H1 (cell line): ENCODE data around the gene TYR. TPM values are rescaled to one million over a fixed set of nuclear protein-coding genes. Genes with fewer than 3 reads are reported as not detected.
A peak's percentile ranks its signal among the peaks of the same experiment; 100 is the strongest.
"Not testable (repeated sequence)": the region's sequence is repeated elsewhere in the genome, so short reads cannot be mapped to it uniquely, and the experiment has no call there.

Experiments
- CTCF ChIA-PET: fragments of 300-600 bp; sonication (Branson Sonifier 250); formaldehyde crosslinking; loops from one replicate; lab custom pipeline; 2021; ENCODE audit not compliant: partially characterized antibody; lab: Charles Lee
- POLR2A ChIA-PET: fragments of 300-600 bp; sonication (Branson Sonifier 250); formaldehyde crosslinking; loops from one replicate; lab custom pipeline; 2021; ENCODE audit warnings: inconsistent platforms; ENCODE audit not compliant: partially characterized antibody; lab: Charles Lee
- DNase-seq, 2 experiments: peaks; one replicate each; pipeline versions ENCODE4 v3.0.0 to v3.0.0-alpha.2; 2010 to 2022; ENCODE audit warnings: low spot score in 2 of 2, low read depth in 1 of 2, mixed read lengths in 1 of 2
- FAIRE-seq: peaks from 2 replicates; lab custom pipeline; 2011; peaks lifted over from hg19 to GRCh38; lab: Jason Lieb, UNC
- H2AFZ ChIP-seq: 2 replicates; pipeline ENCODE4 v1.8.1; 2012; ENCODE audit warnings: low read length, inconsistent platforms
- H2AK5ac ChIP-seq: 2 replicates; pipeline ENCODE4 v1.6.1; 2013; ENCODE audit warnings: low read depth, low read length
- H2BK120ac ChIP-seq: replicated peaks from 2 replicates; pipeline ENCODE3; 2013; ENCODE audit warnings: low read depth, low read length, inconsistent platforms
- H2BK12ac ChIP-seq: 2 replicates; pipeline ENCODE4 v1.6.1; 2013; ENCODE audit warnings: low read depth, low read length
- H2BK15ac ChIP-seq: 2 replicates; pipeline ENCODE4 v1.6.1; 2013; ENCODE audit warnings: low read length
- H2BK20ac ChIP-seq: 2 replicates; pipeline ENCODE4 v1.6.1; 2013; ENCODE audit warnings: low read length
- H2BK5ac ChIP-seq: 2 replicates; pipeline ENCODE4 v1.6.1; 2013; ENCODE audit warnings: low read depth, low read length
- H3K14ac ChIP-seq: 2 replicates; pipeline ENCODE4 v1.6.1; 2013; ENCODE audit warnings: inconsistent platforms; ENCODE audit not compliant: insufficient read length
- H3K18ac ChIP-seq: 2 replicates; pipeline ENCODE4 v1.6.1; 2013; ENCODE audit warnings: low read length; ENCODE audit errors: extremely low read depth
- H3K23ac ChIP-seq: 2 replicates; pipeline ENCODE4 v1.6.1; 2013; ENCODE audit warnings: inconsistent platforms; ENCODE audit not compliant: insufficient read length
- H3K23me2 ChIP-seq: 2 replicates; pipeline ENCODE4 v1.6.1; 2013; ENCODE audit warnings: low read depth, low read length
- H3K27ac ChIP-seq: 2 replicates; pipeline ENCODE4 v1.6.1; 2011; ENCODE audit warnings: low read depth, low read length, inconsistent platforms
- H3K27me3 ChIP-seq, 4 experiments: replicated peaks in 1 of 4; 1 replicate in 1 of 4; 2 replicates in 3 of 4; pipeline versions ENCODE4 v1.6.1 to v1.8.1; 2011 to 2013; ENCODE audit warnings: low read length in 3 of 4, mild to moderate bottlenecking in 3 of 4, inconsistent platforms in 2 of 4, mixed read lengths in 2 of 4, moderate library complexity in 1 of 4; ENCODE audit not compliant: control insufficient read depth in 3 of 4, insufficient read depth in 3 of 4; ENCODE audit errors: extremely low read depth in 1 of 4
- H3K36me3 ChIP-seq, 4 experiments: 2 replicates each; pipeline versions ENCODE4 v1.6.1 to v1.8.1; 2011 to 2013; ENCODE audit warnings: mild to moderate bottlenecking in 4 of 4, low read length in 3 of 4, moderate library complexity in 2 of 4, control low read depth in 1 of 4, inconsistent platforms in 1 of 4; ENCODE audit not compliant: insufficient read depth in 4 of 4, control insufficient read depth in 2 of 4
- H3K4ac ChIP-seq: replicated peaks from 2 replicates; pipeline ENCODE3; 2013; ENCODE audit warnings: low read length, low read depth, mixed read lengths, inconsistent platforms; ENCODE audit not compliant: insufficient read length
- H3K4me1 ChIP-seq, 4 experiments: replicated peaks in 1 of 4; 1 replicate in 1 of 4; 2 replicates in 3 of 4; pipeline versions ENCODE4 v1.6.1 to v1.8.1; 2011 to 2013; ENCODE audit warnings: low read length in 3 of 4, inconsistent platforms in 2 of 4, mixed read lengths in 1 of 4; ENCODE audit not compliant: insufficient read depth in 4 of 4, control insufficient read depth in 3 of 4
- H3K4me2 ChIP-seq, 2 experiments: 2 replicates each; pipeline versions ENCODE4 v1.6.1 to v1.8.1; 2011 to 2013; ENCODE audit warnings: low read depth in 2 of 2, low read length in 2 of 2, control low read depth in 1 of 2, inconsistent platforms in 1 of 2, mild to moderate bottlenecking in 1 of 2; ENCODE audit not compliant: insufficient read depth in 1 of 2
- H3K4me3 ChIP-seq, 4 experiments: fragments of 200-600, 300-600 bp in 1 of 4; sonication (generic), shearing (Covaris generic), sonication (Bioruptor Twin) in 1 of 4; 2 replicates each; pipeline versions ENCODE4 v1.5.1 to v1.8.1; 2011 to 2016; ENCODE audit warnings: low read length in 4 of 4, low read depth in 3 of 4, control low read depth in 2 of 4, inconsistent platforms in 2 of 4, mild to moderate bottlenecking in 2 of 4, mixed read lengths in 1 of 4, moderate library complexity in 1 of 4; ENCODE audit not compliant: insufficient read depth in 2 of 4; ENCODE audit errors: extremely low read depth in 1 of 4
- H3K56ac ChIP-seq: replicated peaks from 2 replicates; pipeline ENCODE3; 2013; ENCODE audit warnings: low read depth, mild to moderate bottlenecking, mixed read lengths, low read length, inconsistent platforms; ENCODE audit not compliant: insufficient read length
- H3K79me1 ChIP-seq: 2 replicates; pipeline ENCODE4 v1.6.1; 2013; ENCODE audit warnings: low read depth, low read length, control low read depth
- H3K79me2 ChIP-seq, 2 experiments: 2 replicates each; pipeline versions ENCODE4 v1.6.1 to v1.8.1; 2012 to 2013; ENCODE audit warnings: low read length in 2 of 2, mild to moderate bottlenecking in 2 of 2, inconsistent platforms in 1 of 2; ENCODE audit not compliant: insufficient read depth in 2 of 2, control insufficient read depth in 1 of 2
- H3K9ac ChIP-seq, 4 experiments: replicated peaks in 1 of 4; 1 replicate in 1 of 4; 2 replicates in 3 of 4; pipeline versions ENCODE4 v1.6.1 to v1.8.1; 2011 to 2013; ENCODE audit warnings: low read depth in 3 of 4, low read length in 3 of 4, control low read depth in 2 of 4, mild to moderate bottlenecking in 2 of 4, moderate library complexity in 2 of 4, inconsistent platforms in 1 of 4; ENCODE audit errors: extremely low read depth in 1 of 4
- H3K9me3 ChIP-seq, 2 experiments: 2 replicates each; pipeline versions ENCODE4 v1.6.1 to v1.8.1; 2012 to 2013; ENCODE audit warnings: mild to moderate bottlenecking in 2 of 2, moderate library complexity in 2 of 2, control low read depth in 1 of 2, inconsistent platforms in 1 of 2, low read depth in 1 of 2, low read length in 1 of 2, mixed read lengths in 1 of 2; ENCODE audit not compliant: insufficient read depth in 2 of 2
- H4K20me1 ChIP-seq, 2 experiments: replicated peaks in 1 of 2; 2 replicates each; pipeline versions ENCODE3 to v1.8.1; 2011 to 2013; ENCODE audit warnings: inconsistent platforms in 2 of 2, low read length in 2 of 2, mild to moderate bottlenecking in 1 of 2; ENCODE audit not compliant: insufficient read depth in 2 of 2, control insufficient read depth in 1 of 2
- H4K5ac ChIP-seq: 2 replicates; pipeline ENCODE4 v1.6.1; 2013; ENCODE audit warnings: low read length, low read depth, mixed read lengths, inconsistent platforms; ENCODE audit not compliant: insufficient read length
- H4K8ac ChIP-seq: 2 replicates; pipeline ENCODE4 v1.8.0; 2013; ENCODE audit warnings: mild to moderate bottlenecking, moderate library complexity, low read length, inconsistent platforms; ENCODE audit not compliant: insufficient read depth; ENCODE audit errors: extremely low read depth
- H4K91ac ChIP-seq: replicated peaks from 2 replicates; pipeline ENCODE3; 2013; ENCODE audit warnings: low read length, mixed read lengths, inconsistent platforms; ENCODE audit not compliant: insufficient read length
- WGBS, 2 experiments: shearing (Covaris generic) in 1 of 2; methylation state at CpG; one replicate each; pipeline versions ENCODE4 v1.1.6 to v1.1.7; 2013 to 2015; ENCODE audit warnings: low lambda C conversion rate in 2 of 2, mixed read lengths in 2 of 2, inconsistent platforms in 1 of 2, low coverage in 1 of 2, missing lambda C conversion rate in 1 of 2; ENCODE audit not compliant: insufficient replicate concordance in 2 of 2, insufficient coverage in 1 of 2, insufficient read length in 1 of 2; ENCODE audit errors: extremely low coverage in 1 of 2, missing lambda C conversion rate in 1 of 2; 5-methylcytosine and 5-hydroxymethylcytosine counted together
- polyA plus RNA-seq, 7 experiments: library from polyadenylated mRNA; depleted of rRNA in 3 of 7; stranded (reverse) in 5 of 7; unstranded in 2 of 7; fragments of >200 nt in 5 of 7; fragments of 200-250 nt in 2 of 7; gene quantifications; 1 replicate in 5 of 7; 2 replicates in 1 of 7; 4 replicates in 1 of 7; pipeline versions ENCODE4 v1.2.1 to v1.2.3, GENCODE V29; 2011 to 2013; ENCODE audit warnings: missing spikeins in 2 of 7, mixed read lengths in 2 of 7
- total RNA-seq: library from RNA; stranded (reverse); fragmentation: NEBNext Ultra II Directional; extraction: Animal tissue kit (Norgen Biotek cat#: 25700); gene quantifications from 2 replicates; pipeline ENCODE4 v1.2.1, GENCODE V29; 2021

The TYR gene
- total and polyA plus RNA-seq, 2 of the 8 experiments (the other 6 are each of a cell fraction or from before 2014, with no cell fraction given) = not detected

DNA sequence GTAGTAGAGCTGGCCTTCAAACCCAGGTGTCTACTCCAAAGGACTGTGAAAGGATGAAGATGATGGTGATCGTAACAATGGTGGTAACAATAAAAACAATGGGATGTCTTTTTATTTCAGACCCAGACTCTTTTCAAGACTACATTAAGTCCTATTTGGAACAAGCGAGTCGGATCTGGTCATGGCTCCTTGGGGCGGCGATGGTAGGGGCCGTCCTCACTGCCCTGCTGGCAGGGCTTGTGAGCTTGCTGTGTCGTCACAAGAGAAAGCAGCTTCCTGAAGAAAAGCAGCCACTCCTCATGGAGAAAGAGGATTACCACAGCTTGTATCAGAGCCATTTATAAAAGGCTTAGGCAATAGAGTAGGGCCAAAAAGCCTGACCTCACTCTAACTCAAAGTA, 117.3 kb downstream of the TYR start:
- H4K91ac ChIP-seq, H3K27me3 ChIP-seq, H3K79me1 ChIP-seq, H3K79me2 ChIP-seq, H3K14ac ChIP-seq, H3K4me2 ChIP-seq, H4K8ac ChIP-seq, H3K56ac ChIP-seq, H3K9ac ChIP-seq, H3K9me3 ChIP-seq, H3K4me1 ChIP-seq, H2BK20ac ChIP-seq, H2BK12ac ChIP-seq, H3K36me3 ChIP-seq, H3K4me3 ChIP-seq, H2BK5ac ChIP-seq, H2BK120ac ChIP-seq, H4K5ac ChIP-seq, H3K23ac ChIP-seq, H3K18ac ChIP-seq, H3K23me2 ChIP-seq, H3K27ac ChIP-seq, H2AK5ac ChIP-seq, H3K4ac ChIP-seq, H4K20me1 ChIP-seq, H2BK15ac ChIP-seq: not testable (repeated sequence)
- WGBS, 2 experiments = 83% methylated on average over 5 of the region's 7 CpGs; no CpG with 5 or more reads in 1 of the 2 experiments
- CTCF ChIA-PET = interaction anchor here (0.9 kb wide), 1 partner anchor 209 kb away, joined by 3 read pairs; no protein-coding TSS in a partner anchor
- POLR2A ChIA-PET = interaction anchor here (0.7 kb wide), 1 partner anchor 300 kb away, joined by 3 read pairs; no protein-coding TSS in a partner anchor
- DNase-seq = peak in 1 of 2 experiments; percentile 45
- peak overlapping the region; percentile 62; the same call in 1 of the 2 replicates for H2AFZ ChIP-seq
- peak; percentile 63 for FAIRE-seq

DNA sequence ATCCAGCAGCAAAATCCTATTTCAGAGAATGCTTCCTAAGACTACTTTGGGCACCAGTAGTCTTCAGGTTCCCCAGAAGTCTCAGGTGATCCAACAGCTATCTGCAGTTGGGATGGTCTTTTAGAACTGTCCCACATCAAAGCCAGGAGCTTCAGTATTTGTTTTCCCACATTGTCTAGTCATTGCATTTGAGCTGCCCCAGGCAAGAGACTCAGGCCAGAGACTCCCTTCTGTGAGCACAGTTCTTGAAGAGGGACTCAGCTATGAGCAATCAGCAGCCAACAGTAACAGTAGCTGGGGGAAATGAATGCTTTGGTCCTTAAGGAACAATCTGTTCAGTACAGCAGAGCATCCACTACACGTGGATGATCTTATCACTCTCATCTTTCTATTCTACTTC, 125.4 kb downstream of the TYR start:
- H3K27ac ChIP-seq, H3K4me1 ChIP-seq, H3K27me3 ChIP-seq, H3K23ac ChIP-seq, H3K36me3 ChIP-seq, H2AFZ ChIP-seq, H3K14ac ChIP-seq, H3K23me2 ChIP-seq, H2BK120ac ChIP-seq, H3K4ac ChIP-seq, H3K79me2 ChIP-seq, H4K8ac ChIP-seq, H2BK5ac ChIP-seq, DNase-seq, H2AK5ac ChIP-seq, H4K91ac ChIP-seq, POLR2A ChIA-PET, H3K9me3 ChIP-seq, H3K18ac ChIP-seq, H3K79me1 ChIP-seq, H4K20me1 ChIP-seq, H4K5ac ChIP-seq, H2BK15ac ChIP-seq, H3K9ac ChIP-seq, FAIRE-seq, H3K56ac ChIP-seq, H3K4me3 ChIP-seq, H2BK20ac ChIP-seq, H2BK12ac ChIP-seq, CTCF ChIA-PET, H3K4me2 ChIP-seq: not testable (repeated sequence)
- WGBS, 2 experiments = 83% methylated on average over 1 of the region's 1 CpG; no CpG with 5 or more reads in 1 of the 2 experiments
